Measurements from ENCODE around the gene FGF12.

The FGF12 gene

DNA sequence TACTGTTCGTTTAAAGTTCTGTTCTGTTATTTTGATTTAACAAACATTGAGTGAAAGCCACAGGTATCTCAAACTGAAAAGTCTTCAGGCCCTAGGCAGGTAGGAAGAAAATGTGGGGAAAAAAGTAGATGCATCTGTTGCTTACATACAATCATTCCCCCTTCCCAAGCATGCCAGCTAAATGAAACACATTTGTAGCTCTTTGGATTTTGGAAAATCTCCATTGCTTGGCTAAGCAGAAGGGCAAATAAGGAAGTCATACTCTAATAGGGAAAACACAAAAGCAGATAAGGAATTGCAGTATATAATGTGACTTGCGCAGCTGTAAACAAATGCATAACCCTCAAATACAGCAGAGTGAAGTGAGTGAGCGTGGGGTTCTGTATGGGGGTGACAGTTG lies 375.9 kb downstream of the FGF12 start:
- peak; percentile 52 for DNase-seq (ENCODE audit: low read depth, low spot score)

DNA sequence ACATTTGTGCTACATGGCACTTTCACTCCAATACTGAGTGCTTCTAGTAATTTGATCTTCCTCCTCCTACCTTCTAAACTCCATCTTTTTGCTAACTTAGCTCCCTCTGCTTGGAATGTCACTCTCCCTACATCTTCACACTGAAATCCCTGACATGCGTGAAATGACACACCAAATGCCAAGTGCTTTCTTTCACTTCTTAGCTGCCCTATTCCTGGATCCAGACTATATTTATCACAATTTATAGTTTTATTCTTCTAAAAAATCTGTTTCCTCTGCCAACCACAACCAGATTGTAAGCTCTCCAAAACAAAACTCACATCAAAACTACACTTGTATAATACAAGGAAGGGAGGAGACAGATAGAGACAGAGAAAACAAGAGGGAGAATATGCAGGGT lies 387.3 kb downstream of the FGF12 start:
- DNase-seq (ENCODE audit: low read depth, low spot score), result no peak

DNA sequence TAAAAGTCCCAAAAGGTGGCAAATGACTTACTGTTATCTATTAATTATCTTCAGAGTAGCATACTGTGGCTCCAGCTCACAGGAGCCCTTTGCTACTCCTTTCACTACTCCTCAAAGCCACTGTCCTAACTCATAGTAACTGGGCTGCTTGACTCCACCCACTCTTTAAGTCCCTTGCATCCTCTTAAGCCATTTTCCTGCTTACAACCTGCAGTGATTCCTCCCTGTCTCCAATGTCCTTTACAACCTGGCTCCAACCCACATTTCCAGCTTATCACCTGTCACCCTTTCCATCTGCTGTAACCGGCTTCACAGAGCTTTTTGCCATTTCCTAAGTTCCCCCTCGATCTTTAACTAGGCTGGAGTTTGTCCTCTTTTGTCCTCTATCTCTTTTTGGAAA lies 388.1 kb downstream of the FGF12 start:
- DNase-seq (ENCODE audit: low read depth, low spot score), result no peak

DNA sequence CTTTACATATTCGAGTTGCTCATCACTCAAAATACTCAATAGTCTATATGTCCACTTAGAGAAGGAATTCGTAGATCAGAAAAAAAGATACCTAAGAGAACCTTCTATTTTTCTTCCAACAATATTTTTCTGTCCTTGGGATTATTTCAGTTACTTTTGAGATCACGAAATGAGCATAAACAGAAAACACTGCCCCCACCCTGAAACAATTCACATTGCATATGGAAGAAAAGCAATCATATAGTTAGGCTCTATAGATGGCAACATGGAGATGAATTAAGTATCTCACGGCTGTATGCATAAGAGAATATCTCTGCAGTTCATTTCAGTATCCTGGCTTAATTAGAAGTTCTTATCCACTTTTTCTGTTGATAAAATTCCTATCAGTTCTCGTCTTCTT lies 391.1 kb downstream of the FGF12 start:
- DNase-seq (ENCODE audit: low read depth, low spot score), result no peak

DNA sequence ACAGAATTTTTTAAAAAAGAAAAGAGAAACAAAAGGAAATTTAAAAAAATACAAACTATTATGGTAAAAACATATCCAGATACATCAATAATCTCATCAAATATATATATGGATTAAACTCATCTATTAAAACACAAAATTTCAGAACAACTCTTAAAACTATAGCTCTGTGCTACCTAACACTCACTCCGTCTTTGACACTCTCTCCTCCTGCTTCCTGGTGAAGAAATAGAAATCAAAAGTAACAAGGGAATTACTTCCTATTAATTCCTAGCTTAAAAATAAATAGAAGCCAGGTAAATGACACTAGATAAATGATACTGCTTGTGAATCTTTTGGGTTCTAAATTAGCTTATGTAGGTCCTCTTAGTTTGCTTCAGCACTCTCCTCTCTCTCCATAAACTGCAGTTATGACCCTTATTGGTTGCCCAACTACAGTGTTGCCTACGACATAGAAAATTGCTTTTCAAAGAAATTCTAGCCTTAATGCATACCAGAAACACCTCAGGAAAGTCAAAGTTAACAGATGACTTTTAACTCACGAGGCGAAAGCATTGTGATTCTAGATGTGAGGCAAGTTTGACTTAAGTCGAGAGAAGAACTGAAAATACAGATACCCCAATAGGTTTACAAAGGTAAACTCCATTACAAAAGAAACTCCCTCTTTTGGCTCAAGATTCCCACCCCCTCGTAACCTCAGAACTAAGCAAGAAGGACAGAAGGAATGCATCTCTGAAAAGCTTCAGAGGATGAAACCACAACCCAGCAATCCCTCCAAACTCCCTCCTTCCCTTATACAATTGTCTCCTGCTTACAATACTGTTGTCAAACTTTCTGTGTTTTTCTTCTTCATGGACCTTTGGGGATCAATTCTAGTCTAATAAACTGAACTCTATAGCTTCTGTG lies 394.7 kb downstream of the FGF12 start:
- DNase-seq (ENCODE audit: low read depth, low spot score), result peak; percentile 4

DNA sequence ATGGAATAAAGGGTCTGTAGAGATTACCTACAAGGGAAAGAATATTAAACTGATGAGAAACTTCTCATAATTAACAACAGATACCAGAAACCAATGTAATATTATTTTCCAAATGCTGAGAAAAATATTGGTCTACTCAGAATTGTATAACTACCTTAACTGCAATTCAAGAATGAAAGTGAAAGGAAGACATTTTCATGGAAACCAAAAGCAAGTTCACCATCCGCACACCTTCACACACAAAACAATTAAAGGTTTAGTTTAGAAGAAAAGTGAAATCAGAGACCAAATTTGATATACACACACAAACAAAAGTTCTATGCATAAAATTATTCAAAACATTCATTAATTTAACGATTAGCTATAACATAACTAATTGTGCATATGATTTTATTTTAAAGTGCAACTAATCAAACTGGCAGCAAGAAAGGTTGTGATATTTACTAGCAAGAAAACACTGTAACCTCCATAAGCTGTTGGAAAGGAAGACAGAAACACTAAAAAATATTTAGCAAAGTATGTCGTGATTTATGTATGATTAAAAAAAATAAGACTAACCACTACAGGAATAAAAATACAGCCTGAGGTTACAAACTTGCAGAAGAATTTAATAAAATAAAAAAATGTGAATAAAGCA lies 395.5 kb downstream of the FGF12 start:
- no peak for DNase-seq (ENCODE audit: low read depth, low spot score)

DNA sequence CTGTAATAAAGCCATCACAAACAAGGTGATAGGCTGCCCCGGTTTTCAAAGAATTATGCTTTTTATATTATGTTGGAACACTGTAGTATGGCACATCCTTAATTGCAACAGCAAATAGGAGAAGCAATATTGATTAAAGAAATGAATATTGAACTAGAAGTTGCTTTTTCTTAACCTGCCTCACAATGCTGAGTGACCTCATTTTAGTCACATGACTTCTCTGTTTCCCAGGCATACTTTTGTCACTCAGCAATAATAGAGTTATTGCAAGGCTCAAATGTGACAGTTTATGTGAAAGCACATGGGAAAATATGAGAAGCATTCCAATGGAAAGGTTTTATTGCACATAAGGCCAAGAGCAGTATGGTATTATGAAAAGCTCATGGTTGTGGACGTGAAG lies 400.7 kb downstream of the FGF12 start:
- no peak for DNase-seq (ENCODE audit: low read depth, low spot score)

DNA sequence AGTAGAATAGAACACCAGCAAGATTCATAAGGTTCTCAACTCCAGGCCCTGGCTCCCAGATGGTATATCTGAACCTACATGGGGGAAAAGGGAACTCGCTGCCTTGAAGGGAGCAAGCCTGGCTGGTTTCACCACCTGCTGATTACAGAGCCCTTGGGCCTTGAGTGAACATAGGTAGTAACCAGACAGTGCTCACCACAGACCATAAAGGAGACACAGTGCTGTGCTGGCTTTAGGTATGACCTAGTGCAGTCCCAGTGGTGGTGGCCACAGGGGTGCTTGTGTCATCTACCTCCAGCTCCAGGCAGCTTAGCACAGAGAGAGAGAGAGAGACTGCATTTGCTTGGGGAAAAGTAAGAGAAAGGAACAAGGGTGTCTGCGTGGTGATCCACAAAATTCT lies 409.8 kb downstream of the FGF12 start:
- DNase-seq (ENCODE audit: low read depth, low spot score), result no peak

DNA sequence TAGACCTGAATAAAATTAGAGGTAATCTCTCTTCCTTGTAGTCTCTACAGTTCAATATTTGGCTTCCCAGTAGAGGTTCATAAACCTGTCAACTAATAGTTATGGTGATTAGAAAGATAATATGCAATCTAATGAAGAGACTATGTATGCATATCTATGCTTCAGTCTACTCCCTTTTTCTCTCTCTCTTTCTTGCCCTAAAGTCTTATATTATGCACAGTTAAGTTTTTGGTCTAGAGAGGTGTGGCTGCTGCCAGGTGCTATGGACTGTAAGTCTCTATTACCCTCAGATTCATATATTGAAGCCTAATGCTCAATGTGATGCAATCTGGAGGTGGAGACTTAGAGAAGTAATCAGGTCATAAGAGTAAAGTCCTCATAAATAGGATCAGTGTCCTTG lies 413.7 kb downstream of the FGF12 start:
- DNase-seq (ENCODE audit: low read depth, low spot score), result no peak

DNA sequence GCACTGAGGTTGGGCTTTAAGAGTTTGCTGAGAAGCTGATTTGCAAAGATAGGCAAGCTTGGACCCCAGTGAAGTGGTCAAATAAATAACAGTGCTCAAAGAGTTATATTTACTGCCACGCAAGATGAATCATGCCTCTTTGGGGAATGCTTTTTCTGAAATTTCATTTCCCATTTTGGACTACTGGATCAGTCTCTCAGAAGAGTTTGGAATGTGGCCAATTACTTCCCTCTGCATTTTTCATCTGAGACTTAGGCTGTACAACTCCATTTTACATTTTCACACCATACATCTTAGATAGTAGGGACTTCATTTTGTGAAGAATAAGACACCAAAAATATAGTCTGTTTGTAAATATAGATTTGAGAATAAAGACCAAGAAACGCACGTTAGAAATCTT lies 419.7 kb downstream of the FGF12 start:
- peak; percentile 15 for DNase-seq (ENCODE audit: low read depth, low spot score)

DNA sequence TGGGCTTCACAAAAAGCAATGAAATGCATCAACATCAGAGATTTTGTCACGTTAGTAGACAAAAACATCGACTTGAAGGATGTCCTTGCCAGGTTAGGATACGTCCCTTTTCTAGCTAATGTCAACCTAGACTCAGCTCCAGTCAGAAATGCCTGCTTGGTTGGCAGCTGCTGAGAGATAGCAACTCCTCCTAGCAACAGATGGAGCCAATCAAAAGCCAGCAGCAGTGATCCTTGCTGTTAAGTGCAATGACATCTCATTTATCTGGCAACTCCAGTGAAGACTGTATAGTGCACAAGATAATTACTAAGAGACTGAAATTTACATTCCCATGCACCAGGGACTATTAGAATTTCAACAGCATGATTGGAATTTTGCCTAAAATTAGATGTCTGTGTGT lies 424.1 kb downstream of the FGF12 start:
- DNase-seq (ENCODE audit: low read depth, low spot score), result peak; percentile 5

DNA sequence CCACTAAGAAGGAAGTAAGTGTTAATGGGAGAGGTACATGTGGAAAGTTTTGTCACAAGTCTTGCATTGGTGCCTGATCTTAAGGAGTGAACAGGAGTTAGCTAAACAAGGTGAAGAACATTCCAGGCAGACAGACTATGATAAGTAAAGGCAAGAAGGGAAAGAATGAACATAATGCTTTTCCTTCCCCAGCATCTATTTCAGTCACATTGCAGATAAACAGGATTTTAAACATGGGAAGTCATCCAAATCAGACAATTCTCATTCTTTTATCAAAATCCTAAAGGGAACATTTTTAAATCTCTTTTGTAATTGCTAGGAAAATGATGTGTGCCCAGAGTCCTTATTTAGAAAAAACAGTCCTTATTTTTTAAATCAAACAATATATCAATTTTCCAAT lies 424.6 kb downstream of the FGF12 start:
- DNase-seq (ENCODE audit: low read depth, low spot score), result no peak

DNA sequence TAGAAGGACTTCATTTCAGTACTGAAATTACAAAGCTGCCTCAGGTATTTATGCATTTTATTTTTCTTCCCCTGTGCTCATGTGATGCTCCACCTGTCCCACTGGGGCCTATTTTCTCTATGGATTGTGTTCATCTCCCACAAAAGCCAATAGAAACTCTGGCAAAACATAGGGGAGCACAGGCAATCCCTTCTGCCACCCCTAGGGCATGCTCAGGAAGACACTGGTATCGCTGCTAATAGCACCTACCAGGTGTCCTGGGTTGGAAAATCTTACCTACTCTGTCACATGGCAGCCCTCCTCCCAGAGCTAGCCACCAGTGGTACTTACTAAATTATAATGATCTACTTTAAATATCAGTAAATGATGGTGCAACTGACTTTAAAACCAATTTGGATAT lies 427.4 kb downstream of the FGF12 start:
- no peak for DNase-seq (ENCODE audit: low read depth, low spot score)

DNA sequence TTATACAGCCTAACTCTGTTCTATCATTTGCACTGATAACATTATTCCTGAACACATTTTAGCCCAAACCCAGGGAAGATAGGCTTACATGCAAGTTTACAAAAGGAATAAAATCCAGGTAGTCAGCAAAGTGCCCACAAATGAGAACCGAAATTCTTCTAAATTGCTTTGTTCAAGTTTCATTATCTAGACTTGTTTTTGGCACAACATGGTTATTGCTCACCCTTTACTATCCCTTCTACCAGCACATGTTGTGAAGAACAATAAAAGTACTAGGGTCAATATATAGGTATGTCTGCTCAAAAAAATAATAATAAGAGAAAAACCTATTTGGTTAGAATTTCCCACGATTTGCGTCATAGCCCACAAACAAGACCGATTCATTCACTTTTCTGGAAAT lies 430.5 kb downstream of the FGF12 start:
- no peak for DNase-seq (ENCODE audit: low read depth, low spot score)

DNA sequence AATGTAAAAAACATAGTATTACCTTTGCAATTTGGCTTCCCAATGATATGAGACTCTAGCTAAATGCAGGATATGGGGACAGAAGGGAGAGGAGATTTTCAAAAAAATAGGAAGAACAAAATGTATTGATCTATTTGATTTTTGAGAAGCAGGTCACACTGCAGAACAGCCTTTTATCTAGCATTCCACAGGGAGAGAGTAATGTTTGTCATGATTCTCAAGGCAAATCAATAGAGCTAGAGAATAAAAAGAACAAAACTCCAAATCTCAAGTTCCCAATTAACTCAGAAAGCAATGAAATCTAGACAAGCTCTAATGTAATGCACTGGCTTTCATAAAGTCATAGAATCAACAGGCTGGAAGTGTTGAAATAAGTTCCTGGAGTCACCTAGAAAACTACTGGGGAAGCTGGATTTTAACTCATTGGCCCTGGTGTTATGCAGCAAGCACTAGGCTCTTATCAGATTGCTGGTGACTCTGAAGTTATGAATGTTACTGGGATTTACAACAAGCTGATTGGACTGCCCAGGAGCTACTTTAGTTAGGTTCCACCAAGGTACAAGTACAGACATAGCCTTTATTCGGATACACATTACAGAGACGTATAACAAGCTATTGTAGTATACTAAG lies 442.8 kb downstream of the FGF12 start:
- no peak for DNase-seq (ENCODE audit: low read depth, low spot score)

DNA sequence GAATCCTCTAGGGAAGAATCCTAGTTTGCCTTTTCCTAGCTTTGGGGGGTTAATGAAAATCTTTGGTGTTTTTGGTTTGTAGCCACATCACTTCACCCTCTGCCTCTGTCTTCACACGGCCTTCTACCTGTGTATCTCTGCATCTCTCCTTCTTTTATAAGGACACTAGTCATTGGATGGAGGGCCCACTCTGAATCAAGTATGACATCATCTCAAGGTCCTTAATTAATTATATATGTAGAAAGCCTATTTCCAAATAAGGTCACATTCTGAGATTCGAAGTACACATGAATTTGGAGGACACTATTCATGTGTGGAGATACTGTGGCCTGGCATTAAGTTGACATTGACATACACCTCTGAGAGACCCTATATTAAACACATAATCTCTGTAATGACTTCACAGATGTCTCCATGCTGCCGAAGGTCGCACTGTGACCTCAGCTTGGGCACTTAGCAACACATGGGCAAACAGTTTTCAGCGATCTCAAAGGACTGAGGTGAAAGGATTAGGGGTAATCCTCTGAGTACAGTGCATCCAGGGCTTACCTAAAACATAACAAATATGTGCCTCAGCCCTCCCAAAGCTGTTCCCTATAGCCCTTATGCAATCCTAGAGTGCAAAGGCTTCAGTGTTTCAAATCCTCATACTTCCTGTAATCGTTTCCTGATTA lies 446.0 kb downstream of the FGF12 start:
- no peak for DNase-seq (ENCODE audit: low read depth, low spot score)

DNA sequence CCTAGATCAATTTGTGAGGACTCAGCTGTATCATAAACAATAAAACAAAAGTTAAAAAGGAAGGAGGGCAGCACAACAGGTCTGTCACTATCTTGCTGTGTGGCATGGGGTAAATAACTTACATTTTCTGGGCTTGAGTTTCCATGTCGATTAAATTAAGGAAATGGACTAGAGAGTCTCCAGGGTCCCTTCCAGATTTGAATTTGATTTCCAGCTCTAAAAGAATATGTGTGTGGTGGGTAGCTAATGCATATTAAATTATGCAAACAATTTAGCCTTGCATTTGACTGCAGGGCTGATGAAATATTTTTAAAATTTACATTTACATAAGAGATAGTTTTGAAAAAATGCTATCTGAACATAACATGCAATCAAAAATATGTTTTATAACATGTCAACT lies 447.7 kb downstream of the FGF12 start:
- no peak for DNase-seq (ENCODE audit: low read depth, low spot score)

DNA sequence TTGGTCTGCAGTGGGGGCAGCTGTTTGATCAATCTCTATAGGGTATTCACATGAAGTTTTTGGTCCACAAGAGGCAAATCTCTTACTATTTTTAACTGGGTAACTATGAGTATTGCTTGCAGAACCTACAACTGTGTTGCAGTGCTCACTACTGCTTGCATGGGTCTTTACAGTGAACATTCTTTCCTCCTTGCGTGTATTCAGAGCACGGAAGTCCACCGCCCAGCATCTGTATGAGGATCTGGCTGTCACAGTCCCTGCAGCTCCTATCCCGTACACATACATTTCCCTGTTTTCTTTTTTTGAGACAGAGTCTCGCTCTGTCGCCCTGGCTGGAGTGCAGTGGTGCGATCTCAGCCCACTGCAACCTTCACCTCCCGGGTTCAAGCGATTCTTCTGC lies 449.9 kb downstream of the FGF12 start:
- DNase-seq (ENCODE audit: low read depth, low spot score), result no peak

DNA sequence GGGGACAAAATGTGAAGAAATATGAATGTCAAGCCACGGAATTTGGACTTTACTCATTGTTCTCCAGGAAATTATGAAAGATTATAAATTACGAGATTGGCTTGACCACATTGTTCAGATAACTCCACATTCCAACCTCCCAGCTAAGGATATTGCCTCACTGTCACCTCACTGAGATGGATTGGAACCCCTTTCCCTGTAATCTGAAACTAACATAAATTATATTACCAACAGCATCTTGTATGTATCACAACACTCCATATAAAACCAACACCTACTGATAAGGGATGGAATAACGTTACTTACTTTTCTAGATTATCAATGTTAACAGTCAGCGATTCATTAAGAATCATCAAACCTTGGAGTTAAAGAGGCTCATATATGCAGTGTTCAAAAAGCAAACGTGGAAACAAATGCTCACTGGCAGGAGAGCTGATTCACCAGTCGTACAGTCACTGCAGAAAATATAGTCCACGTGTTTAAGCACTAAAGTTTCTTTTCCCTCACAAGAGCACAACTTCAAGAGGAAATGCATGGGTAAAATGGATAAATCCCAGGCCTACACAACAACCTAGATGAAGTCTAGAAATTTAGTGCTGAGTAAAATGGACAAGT lies 451.5 kb downstream of the FGF12 start:
- DNase-seq (ENCODE audit: low read depth, low spot score), result peak; percentile 20

DNA sequence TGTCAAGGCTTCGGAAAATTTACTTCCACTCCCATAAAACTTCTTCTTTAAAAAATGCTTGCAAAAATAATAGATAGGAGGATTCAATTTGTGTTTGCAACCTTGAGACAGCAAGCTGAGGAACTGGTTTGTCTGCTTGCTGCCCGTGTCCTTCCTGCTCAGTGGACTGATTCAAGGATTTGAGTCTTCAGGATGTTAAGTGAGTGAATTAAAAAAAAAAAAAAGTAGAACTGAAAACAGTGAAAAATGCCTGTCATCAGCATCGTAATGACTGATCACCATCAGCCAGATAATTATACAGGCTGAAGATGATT lies 453.7 kb downstream of the FGF12 start:
- DNase-seq (ENCODE audit: low read depth, low spot score), result no peak

DNA sequence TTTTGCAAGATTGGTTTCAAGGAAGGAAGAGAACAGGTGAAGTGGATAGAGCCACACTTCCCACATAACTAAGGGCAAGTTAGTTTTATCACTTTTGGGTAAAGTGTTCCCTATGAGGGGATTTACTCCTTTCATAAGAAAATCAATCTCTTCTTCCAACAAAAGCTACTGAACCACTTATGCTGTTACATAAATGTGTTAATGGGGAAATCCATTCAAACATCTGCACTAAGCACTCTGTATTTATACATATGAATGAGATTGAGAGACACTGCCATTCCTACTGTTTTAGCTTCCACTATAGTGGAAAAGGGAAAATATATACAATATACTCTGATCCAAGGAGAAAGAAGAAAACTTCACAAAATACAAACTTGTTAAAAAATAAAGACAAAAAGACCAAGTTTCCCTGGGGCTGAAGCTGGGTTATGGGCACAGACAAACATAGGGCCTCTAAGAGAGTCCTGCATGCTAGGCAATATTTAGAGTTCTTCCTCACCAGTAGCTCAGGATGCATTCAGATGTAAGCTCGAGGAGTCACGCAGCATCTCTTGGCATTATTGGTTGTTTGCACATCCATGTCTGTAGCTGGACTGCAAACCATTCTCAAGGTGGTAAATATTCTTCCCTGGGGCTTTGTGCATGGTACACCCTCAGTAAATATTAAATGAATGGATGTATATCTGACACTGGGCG lies 454.2 kb downstream of the FGF12 start:
- DNase-seq (ENCODE audit: low read depth, low spot score), result no peak
